GM19025 (cell line): ENCODE measurements around the gene LPCAT3.

ENCODE experiments used
- ATAC-seq: cut with Tn5 transposase; IDR thresholded peaks from one replicate; pipeline ENCODE4 v1.9.1; 2021; ENCODE audit warnings: mild to moderate bottlenecking, low read depth, moderate library complexity; ENCODE audit not compliant: unreplicated experiment

LPCAT3 gene

GRCh38 chr12:7004287-7004803 is 13.9 kb downstream of the LPCAT3 start:
- no peak for ATAC-seq

- no peak for ATAC-seq
Measured at GRCh38 chr12:7001921-7002591, 16.2 kb downstream of the LPCAT3 start.

- ATAC-seq: no peak
Measured at GRCh38 chr12:6998715-6999451, 19.4 kb downstream of the LPCAT3 start.

GRCh38 chr12:6996040-6996441 is 22.2 kb downstream of the LPCAT3 start:
- no peak for ATAC-seq

GRCh38 chr12:6987956-6988553 is 30.2 kb downstream of the LPCAT3 start:
- ATAC-seq: no peak

- ATAC-seq: no peak
Measured at GRCh38 chr12:6982532-6982931, 35.7 kb downstream of the LPCAT3 start.

- ATAC-seq: no peak
Measured at GRCh38 chr12:6981152-6982052, 36.9 kb downstream of the LPCAT3 start.

GRCh38 chr12:6980740-6981139 is 37.5 kb downstream of the LPCAT3 start:
- ATAC-seq: no peak

GRCh38 chr12:6980075-6980474 is 38.2 kb downstream of the LPCAT3 start:
- no peak for ATAC-seq

- no peak for ATAC-seq
Measured at GRCh38 chr12:6979453-6979852, 38.8 kb downstream of the LPCAT3 start.

GRCh38 chr12:6979021-6979420 is 39.3 kb downstream of the LPCAT3 start:
- ATAC-seq: no peak

GRCh38 chr12:6978611-6979011 is 39.7 kb downstream of the LPCAT3 start:
- no peak for ATAC-seq

GRCh38 chr12:6978188-6978587 is 40.1 kb downstream of the LPCAT3 start:
- no peak for ATAC-seq

- no peak for ATAC-seq
Measured at GRCh38 chr12:6977653-6978052, 40.6 kb downstream of the LPCAT3 start.

- no peak for ATAC-seq
Measured at GRCh38 chr12:6975297-6976032, 42.8 kb downstream of the LPCAT3 start.

- ATAC-seq: no peak
Measured at GRCh38 chr12:6974180-6974579, 44.1 kb downstream of the LPCAT3 start.

- ATAC-seq: peak; percentile 31
Measured at GRCh38 chr12:6970096-6970527, 48.2 kb downstream of the LPCAT3 start.

GRCh38 chr12:6968426-6968825 is 49.9 kb downstream of the LPCAT3 start:
- no peak for ATAC-seq

GRCh38 chr12:6967651-6968100 is 50.6 kb downstream of the LPCAT3 start:
- ATAC-seq: no peak

- no peak for ATAC-seq
Measured at GRCh38 chr12:6966351-6966750, 51.9 kb downstream of the LPCAT3 start.
